IPS DF 6.9 (cell line): Measurements from ENCODE around the gene FCGR3A.

Experiments
- DNase-seq: peaks from one replicate; pipeline ENCODE4 v3.0.0-alpha.2; 2013; ENCODE audit warnings: low read depth, low spot score
- H3K27ac ChIP-seq: one replicate; pipeline ENCODE4 v1.5.1; 2013; ENCODE audit warnings: low read length, control low read depth
- H3K27me3 ChIP-seq: 2 replicates; pipeline ENCODE4 v1.6.1; 2013; ENCODE audit warnings: mild to moderate bottlenecking, low read length; ENCODE audit not compliant: control insufficient read depth, insufficient read depth
- H3K36me3 ChIP-seq: 2 replicates; pipeline ENCODE4 v1.6.1; 2013; ENCODE audit warnings: low read length; ENCODE audit not compliant: control insufficient read depth, insufficient read depth
- H3K4me1 ChIP-seq: 2 replicates; pipeline ENCODE4 v1.6.1; 2013; ENCODE audit warnings: low read length; ENCODE audit not compliant: control insufficient read depth, insufficient read depth
- H3K4me3 ChIP-seq: 2 replicates; pipeline ENCODE4 v1.5.1; 2013; ENCODE audit warnings: mild to moderate bottlenecking, low read length
- H3K9me3 ChIP-seq: 2 replicates; pipeline ENCODE4 v1.6.1; 2013; ENCODE audit warnings: low read length, inconsistent platforms; ENCODE audit not compliant: control insufficient read depth, insufficient read depth
- WGBS: extraction: QIAGEN DNeasy Blood & Tissue Kit; methylation state at CpG from one replicate; pipeline ENCODE4 v1.1.7; 2013; ENCODE audit warnings: mixed read lengths, missing lambda C conversion rate; ENCODE audit not compliant: insufficient read length, insufficient coverage; 5-methylcytosine and 5-hydroxymethylcytosine counted together

Gene FCGR3A

GRCh38 chr1:161498646-161499045 is 51.0 kb downstream of the FCGR3A start:
- Histone ChIP-seq H3K36me3 (no peaks in the 10 kb centered on the region), H3K27me3 (no peaks in the 10 kb centered on the region), H3K27ac (no peak overlapping the region), H3K4me1 (no peaks in the 10 kb centered on the region), H3K4me3 (no peak overlapping the region), H3K9me3 (no peaks in the 10 kb centered on the region)
- no CpG with 5 or more reads among the region's 2 CpGs for WGBS
- no peak for DNase-seq

GRCh38 chr1:161497961-161498360 is 51.7 kb downstream of the FCGR3A start:
- H3K27me3 ChIP-seq = no peaks in the 10 kb centered on the region
- no peak overlapping the region for H3K4me3 ChIP-seq
- no peak for DNase-seq
- H3K9me3 ChIP-seq = no peaks in the 10 kb centered on the region
- H3K36me3 ChIP-seq = no peaks in the 10 kb centered on the region
- no CpG with 5 or more reads among the region's 1 CpG for whole genome bisulfite sequencing
- H3K27ac ChIP-seq = no peak overlapping the region
- H3K4me1 ChIP-seq = no peaks in the 10 kb centered on the region

- Histone ChIP-seq H3K4me3 (no peak overlapping the region), H3K27me3 (no peaks in the 10 kb centered on the region), H3K27ac (no peak overlapping the region), H3K9me3 (no peaks in the 10 kb centered on the region), H3K36me3 (no peaks in the 10 kb centered on the region), H3K4me1 (no peaks in the 10 kb centered on the region)
- DNase-seq = no peak
These were observed 54.1 kb downstream of the FCGR3A start for GRCh38 chr1:161495490-161495889.

- Histone ChIP-seq H3K4me1 (no peaks in the 10 kb centered on the region), H3K27me3 (no peaks in the 10 kb centered on the region), H3K36me3 (no peaks in the 10 kb centered on the region), H3K27ac (no peak overlapping the region), H3K4me3 (no peak overlapping the region), H3K9me3 (no peaks in the 10 kb centered on the region)
- DNase-seq = no peak
- no CpG with 5 or more reads among the region's 3 CpGs for WGBS
These were observed 55.4 kb downstream of the FCGR3A start for GRCh38 chr1:161494091-161494735.

GRCh38 chr1:161492827-161493226 is 56.8 kb downstream of the FCGR3A start:
- no CpG with 5 or more reads among the region's 2 CpGs for WGBS
- Histone ChIP-seq H3K27ac (no peak overlapping the region), H3K4me1 (no peaks in the 10 kb centered on the region), H3K4me3 (no peak overlapping the region), H3K27me3 (no peaks in the 10 kb centered on the region), H3K36me3 (no peaks in the 10 kb centered on the region), H3K9me3 (no peaks in the 10 kb centered on the region)
- DNase-seq = no peak
